Upper lobe of left lung (tissue), 6 donors: Measurements from ENCODE around the gene SPTBN5. TPM values are rescaled to one million over a fixed set of nuclear protein-coding genes. Genes with fewer than 3 reads are reported as not detected.
A peak's percentile ranks its signal among the peaks of the same experiment; 100 is the strongest.

Source experiments
- ATAC-seq, 2 donors: fragments of 200-7000 bp; cut with Tn5 transposase; one replicate each; pipeline ENCODE4 v1.9.1; 2022; ENCODE audit warnings: mild to moderate bottlenecking in 2 of 2, moderate library complexity in 2 of 2; ENCODE audit not compliant: low FRiP score in 2 of 2
- DNase-seq, 2 donors: peaks; one replicate each; pipeline ENCODE4 v3.0.0-alpha.2; 2019 to 2020
- H3K27ac ChIP-seq, 4 donors: fragments of 200-600 bp; sonication (generic); one replicate each; pipeline ENCODE4 v1.5.1; 2016 to 2019
- H3K27me3 ChIP-seq, 4 donors: fragments of 200-600 bp; sonication (generic); one replicate each; pipeline ENCODE4 v1.5.1; 2017 to 2019
- H3K36me3 ChIP-seq, 4 donors: fragments of 200-600 bp; sonication (generic); one replicate each; pipeline ENCODE4 v1.5.1; 2016 to 2019
- H3K4me1 ChIP-seq, 4 donors: fragments of 200-600 bp; sonication (generic); one replicate each; pipeline ENCODE4 v1.5.1; 2018 to 2019
- H3K4me3 ChIP-seq, 4 donors: fragments of 200-600 bp; sonication (generic); one replicate each; pipeline ENCODE4 v1.5.1; 2017 to 2019; ENCODE audit warnings: mild to moderate bottlenecking in 2 of 4, moderate library complexity in 1 of 4
- H3K9me3 ChIP-seq, 4 donors: fragments of 200-600 bp; sonication (generic); one replicate each; pipeline ENCODE4 v1.5.1; 2018 to 2019
- EP300 ChIP-seq, 4 donors: sonication (generic); formaldehyde crosslinking; IDR thresholded peaks; one replicate each; pipeline ENCODE4 v1.5.1; 2017; ENCODE audit warnings: antibody characterized with exemption in 4 of 4, control low read depth in 2 of 4
- POLR2A ChIP-seq, 4 donors: fragments of 450-650 bp; IDR thresholded peaks; one replicate each; pipeline ENCODE4 v1.5.1; 2016 to 2017; ENCODE audit warnings: antibody characterized with exemption in 4 of 4, mild to moderate bottlenecking in 2 of 4
- POLR2AphosphoS5 ChIP-seq, 2 donors: sonication (generic); formaldehyde crosslinking; IDR thresholded peaks; one replicate each; pipeline ENCODE4 v1.5.1; 2017; ENCODE audit warnings: antibody characterized with exemption in 2 of 2
- WGBS, 2 donors: methylation state at CpG; one replicate each; pipeline ENCODE4 v1.1.5; 2017 to 2018; 5-methylcytosine and 5-hydroxymethylcytosine counted together
- total RNA-seq, 6 donors: library from RNA; depleted of rRNA in 4 of 6; stranded (reverse); fragments of >200 nt in 4 of 6; gene quantifications; one replicate each; pipeline versions ENCODE4 v1.1.0 to v1.2.1, GENCODE V29; 2016 to 2021
- TF ChIP-seq, protein P1 (sequence below), 6 experiments: fragments of 450-650 bp in 4 of 6; fragments of 200-600 bp in 2 of 6; sonication (generic) in 2 of 6; IDR thresholded peaks; one replicate each; pipeline ENCODE4 v1.5.1; 2016 to 2019; ENCODE audit warnings: antibody characterized with exemption in 6 of 6
- donor health status: DM: no; HTN: no; CAD: no; lungs with moderate emphysema.
- donor health status: DM: no; HTN: yes; CAD: no; lungs with severe emphysema.

SPTBN5 gene
- total RNA-seq, 6 donors from 2014 or later, result 0.20 to 9.4 (median 2.0) TPM

GRCh38 chr15:41858756-41859155, 35.1 kb downstream of the SPTBN5 start:
- peak in 1 of 2 donors; percentile 55 for DNase-seq
- no peaks in the 10 kb centered on the region for H3K36me3 ChIP-seq
- WGBS, 2 donors, result 97% methylated on average over 4 to 14 of the region's 15 CpGs
- H3K4me1 ChIP-seq, result peaks cover 0 to 6% (median 2%) of the 10 kb centered on the region in 4 donors
- H3K27me3 ChIP-seq, result no peaks in the 10 kb centered on the region
- H3K4me3 ChIP-seq, result no peak overlapping the region
- no peak overlapping the region for H3K27ac ChIP-seq
- H3K9me3 ChIP-seq, result no peaks in the 10 kb centered on the region
- TF ChIP-seq EP300 (IDR thresholded peaks at IDR 0.05) (no peak), POLR2AphosphoS5 (IDR thresholded peaks at IDR 0.05) (no peak), POLR2A (IDR thresholded peaks at IDR 0.05) (no peak)
- TF ChIP-seq, protein P1, sequence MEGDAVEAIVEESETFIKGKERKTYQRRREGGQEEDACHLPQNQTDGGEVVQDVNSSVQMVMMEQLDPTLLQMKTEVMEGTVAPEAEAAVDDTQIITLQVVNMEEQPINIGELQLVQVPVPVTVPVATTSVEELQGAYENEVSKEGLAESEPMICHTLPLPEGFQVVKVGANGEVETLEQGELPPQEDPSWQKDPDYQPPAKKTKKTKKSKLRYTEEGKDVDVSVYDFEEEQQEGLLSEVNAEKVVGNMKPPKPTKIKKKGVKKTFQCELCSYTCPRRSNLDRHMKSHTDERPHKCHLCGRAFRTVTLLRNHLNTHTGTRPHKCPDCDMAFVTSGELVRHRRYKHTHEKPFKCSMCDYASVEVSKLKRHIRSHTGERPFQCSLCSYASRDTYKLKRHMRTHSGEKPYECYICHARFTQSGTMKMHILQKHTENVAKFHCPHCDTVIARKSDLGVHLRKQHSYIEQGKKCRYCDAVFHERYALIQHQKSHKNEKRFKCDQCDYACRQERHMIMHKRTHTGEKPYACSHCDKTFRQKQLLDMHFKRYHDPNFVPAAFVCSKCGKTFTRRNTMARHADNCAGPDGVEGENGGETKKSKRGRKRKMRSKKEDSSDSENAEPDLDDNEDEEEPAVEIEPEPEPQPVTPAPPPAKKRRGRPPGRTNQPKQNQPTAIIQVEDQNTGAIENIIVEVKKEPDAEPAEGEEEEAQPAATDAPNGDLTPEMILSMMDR (IDR thresholded peaks at IDR 0.05), result no peak
- no peak for ATAC-seq

DNA sequence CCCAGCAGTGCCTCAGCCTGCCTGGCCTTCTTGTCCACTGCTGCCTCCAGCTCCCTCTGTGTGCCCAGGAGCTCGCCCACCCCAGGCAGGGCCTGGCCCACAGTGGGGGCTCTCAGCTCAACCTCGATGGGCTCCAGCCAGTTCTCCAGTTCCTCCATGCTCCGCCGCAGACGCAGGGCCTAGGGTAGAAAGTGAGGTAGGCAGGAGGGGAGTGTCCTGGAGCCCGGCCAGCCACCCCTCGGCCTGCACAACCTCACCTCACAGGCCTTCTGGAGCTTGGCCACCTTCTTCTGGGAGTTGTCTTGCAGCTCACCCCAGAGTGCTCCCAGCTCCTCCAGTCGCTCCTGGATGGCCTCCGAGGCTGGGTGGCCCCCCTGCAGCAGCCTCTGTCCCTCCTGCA, 36.5 kb downstream of the SPTBN5 start:
- DNase-seq (peak in 1 of 2 donors; percentile 76), ATAC-seq (no peak)
- no peak overlapping the region for H3K4me3 ChIP-seq
- no peaks in the 10 kb centered on the region for H3K36me3 ChIP-seq
- H3K27me3 ChIP-seq, result no peaks in the 10 kb centered on the region
- no peak overlapping the region for H3K27ac ChIP-seq
- TF ChIP-seq, protein P1 (IDR thresholded peaks at IDR 0.05), result no peak
- TF ChIP-seq EP300 (IDR thresholded peaks at IDR 0.05), result no peak
- no peak for TF ChIP-seq POLR2AphosphoS5 (IDR thresholded peaks at IDR 0.05)
- no peak for TF ChIP-seq POLR2A (IDR thresholded peaks at IDR 0.05)
- WGBS, 2 donors, result 89 to 91% methylated on average over 7 to 9 of the region's 9 CpGs
- no peaks in the 10 kb centered on the region for H3K9me3 ChIP-seq
- H3K4me1 ChIP-seq, result peaks cover 0 to 14% (median 8%) of the 10 kb centered on the region in 4 donors

DNA sequence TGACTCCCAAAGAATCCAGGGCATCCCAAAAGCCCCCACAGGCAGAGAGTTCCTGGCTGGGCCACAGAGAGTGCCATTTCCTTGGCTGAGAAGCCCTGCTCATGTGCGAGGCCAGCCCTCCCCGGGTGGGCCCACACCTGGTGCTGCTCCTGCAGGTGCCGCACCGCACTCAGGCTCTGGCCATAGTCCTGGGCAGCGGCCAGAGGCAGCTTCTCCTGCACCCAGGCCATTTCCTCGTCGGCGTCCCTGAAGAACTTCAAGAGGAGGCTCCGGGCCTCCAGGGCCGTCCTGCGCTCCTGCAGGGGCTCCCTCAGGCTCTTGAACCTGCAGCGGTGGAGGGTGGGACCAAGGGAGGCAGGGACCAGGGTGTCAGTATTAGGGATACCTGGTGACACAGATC, 37.1 kb downstream of the SPTBN5 start:
- TF ChIP-seq POLR2A (IDR thresholded peaks at IDR 0.05), result no peak
- TF ChIP-seq, protein P1 (IDR thresholded peaks at IDR 0.05), result no peak
- no peak for TF ChIP-seq POLR2AphosphoS5 (IDR thresholded peaks at IDR 0.05)
- no peak for TF ChIP-seq EP300 (IDR thresholded peaks at IDR 0.05)
- 94 to 100% methylated on average over 1 to 9 of the region's 12 CpGs for WGBS, 2 donors
- Histone ChIP-seq H3K4me1 (peaks cover 0 to 20% (median 11%) of the 10 kb centered on the region in 4 donors), H3K4me3 (no peak overlapping the region), H3K36me3 (no peaks in the 10 kb centered on the region), H3K27ac (no peak overlapping the region), H3K9me3 (no peaks in the 10 kb centered on the region), H3K27me3 (no peaks in the 10 kb centered on the region)
- peak in 1 of 2 donors; percentile 62 for DNase-seq
- ATAC-seq, result no peak

DNA sequence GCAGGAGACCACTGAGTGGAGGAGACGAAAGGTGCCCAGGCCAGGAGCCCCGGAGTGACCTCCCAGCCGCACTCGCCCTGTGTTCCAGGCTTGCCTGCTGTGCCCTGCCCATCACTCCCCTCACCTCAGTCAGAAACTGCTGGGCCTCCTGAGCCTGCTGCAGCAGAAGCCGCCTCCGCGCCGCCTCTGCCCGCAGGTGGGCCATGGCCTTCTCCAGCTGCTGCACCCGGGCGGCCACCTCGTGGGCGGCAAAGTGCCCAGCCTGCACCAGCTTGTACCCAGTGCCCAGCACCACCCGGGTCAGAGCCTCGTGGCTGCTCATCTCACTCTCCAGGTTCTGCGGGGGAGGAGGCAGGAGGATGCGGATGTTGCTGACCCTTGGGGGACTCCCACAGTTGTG, 37.6 kb downstream of the SPTBN5 start:
- Histone ChIP-seq H3K4me3 (no peak overlapping the region), H3K27ac (no peak overlapping the region), H3K9me3 (no peaks in the 10 kb centered on the region), H3K4me1 (peaks cover 0 to 25% (median 13%) of the 10 kb centered on the region in 4 donors), H3K27me3 (no peaks in the 10 kb centered on the region), H3K36me3 (no peaks in the 10 kb centered on the region)
- TF ChIP-seq POLR2A (IDR thresholded peaks at IDR 0.05), result no peak
- TF ChIP-seq, protein P1 (IDR thresholded peaks at IDR 0.05), result no peak
- TF ChIP-seq POLR2AphosphoS5 (IDR thresholded peaks at IDR 0.05), result no peak
- no peak for TF ChIP-seq EP300 (IDR thresholded peaks at IDR 0.05)
- DNase-seq (peak in 1 of 2 donors; percentile 79), ATAC-seq (no peak)
- WGBS, 2 donors, result 85 to 91% methylated on average over 2 to 17 of the region's 17 CpGs

- WGBS, 2 donors, result 82 to 92% methylated on average over 10 to 24 of the region's 30 CpGs
- Histone ChIP-seq H3K27ac (no peak overlapping the region), H3K36me3 (no peaks in the 10 kb centered on the region), H3K9me3 (no peaks in the 10 kb centered on the region), H3K27me3 (no peaks in the 10 kb centered on the region), H3K4me3 (no peak overlapping the region), H3K4me1 (peaks cover 6 to 31% (median 19%) of the 10 kb centered on the region in 4 donors)
- ATAC-seq (no peak), DNase-seq (peak in 1 of 2 donors; percentile 76)
- TF ChIP-seq EP300 (IDR thresholded peaks at IDR 0.05), result no peak
These were observed 38.4 kb downstream of the SPTBN5 start for GRCh38 chr15:41855261-41855961.
